Panc1 (cell line): ENCODE data around the gene MSRB1. TPM values are rescaled to one million over a fixed set of nuclear protein-coding genes. Genes with fewer than 3 reads are reported as not detected.

ENCODE experiments used
- ATAC-seq: fragments of 200-7000 bp; cut with Tn5 transposase; 2 replicates; pipeline ENCODE4 v1.9.1; 2020; ENCODE audit warnings: mild to moderate bottlenecking, moderate library complexity
- BruUV-seq: library from RNA; stranded (reverse); fragments of 400-500 nt; replicated peaks from 2 replicates; lab custom pipeline; 2021; lab: Mats Ljungman, UMichigan
- CTCF ChIA-PET: fragments of 300-600 bp; sonication (Branson Sonifier 250); formaldehyde crosslinking; loops from one replicate; lab custom pipeline; 2022; ENCODE audit warnings: antibody characterized with exemption; lab: Charles Lee
- POLR2A ChIA-PET: fragments of 300-600 bp; sonication (Branson Sonifier 250); formaldehyde crosslinking; loops from one replicate; lab custom pipeline; 2022; ENCODE audit warnings: antibody characterized with exemption; lab: Charles Lee
- DNase-seq: peaks from one replicate; pipeline ENCODE4 v3.0.0-alpha.2; 2010; ENCODE audit warnings: low read depth, low spot score
- H3K27ac ChIP-seq: 2 replicates; pipeline ENCODE4 v1.5.1; 2011; ENCODE audit warnings: mild to moderate bottlenecking, low read length, inconsistent platforms
- H3K27me3 ChIP-seq: fragments of 200-500 bp; sonication (Bioruptor generic); 2 replicates; pipeline ENCODE4 v1.6.0; 2014; ENCODE audit warnings: low read length, inconsistent platforms; ENCODE audit not compliant: control insufficient read depth, insufficient read depth
- H3K36me3 ChIP-seq: fragments of 200-500 bp; sonication (Bioruptor generic); 2 replicates; pipeline ENCODE4 v1.5.1; 2014; ENCODE audit warnings: inconsistent platforms, mild to moderate bottlenecking, low read length, moderate library complexity; ENCODE audit not compliant: control insufficient read depth, insufficient read depth
- H3K4me1 ChIP-seq: 2 replicates; pipeline ENCODE4 v1.5.1; 2011; ENCODE audit warnings: inconsistent platforms, mild to moderate bottlenecking, low read length, moderate library complexity; ENCODE audit not compliant: control insufficient read depth, insufficient read depth
- H3K4me3 ChIP-seq, 2 experiments: 2 replicates each; pipeline ENCODE4 v1.5.1; 2011 to 2012; ENCODE audit warnings: low read depth in 2 of 2, low read length in 2 of 2, mild to moderate bottlenecking in 2 of 2, inconsistent platforms in 1 of 2, moderate library complexity in 1 of 2
- H3K9me3 ChIP-seq: fragments of 200-500 bp; sonication (Bioruptor generic); 2 replicates; pipeline ENCODE4 v1.5.1; 2014; ENCODE audit warnings: low read depth, mild to moderate bottlenecking, inconsistent platforms, low read length, moderate library complexity; ENCODE audit not compliant: control insufficient read depth, insufficient read depth
- POLR2AphosphoS5 ChIP-seq: IDR thresholded peaks from 2 replicates; pipeline ENCODE4 v1.6.1; 2012; ENCODE audit warnings: mild to moderate bottlenecking, low read depth, low read length, moderate library complexity
- SIN3A ChIP-seq: IDR thresholded peaks from 2 replicates; pipeline ENCODE4 v1.6.1; 2012; ENCODE audit warnings: low read depth, mild to moderate bottlenecking, low read length, moderate library complexity, borderline replicate concordance; ENCODE audit not compliant: insufficient read depth
- TCF7L2 ChIP-seq: IDR thresholded peaks from 2 replicates; pipeline ENCODE4 v1.6.1; 2011; ENCODE audit warnings: mild to moderate bottlenecking, low read depth, low read length, inconsistent platforms
- in situ Hi-C: cut with HindIII; loops from 2 replicates; pipeline ENCODE4 v1.10.0; 2016; ENCODE audit warnings: low sequenced_read_pairs, low pct_unique_long_range_greater_than_20kb
- intact Hi-C: fragments of 100-400 bp; cut with micrococcal nuclease; formaldehyde crosslinking; loops from one replicate; pipeline ENCODE4 v1.10.0; 2022; ENCODE audit not compliant: unreplicated experiment
- total RNA-seq: library from RNA; stranded (reverse); gene quantifications from one replicate; pipeline ENCODE4 v1.2.1, GENCODE V29; 2021; ENCODE audit not compliant: unreplicated experiment
- TF ChIP-seq, protein P1 (sequence below): fragments of 450-650 bp; IDR thresholded peaks from 2 replicates; pipeline ENCODE4 v1.5.1; 2017; ENCODE audit warnings: mild to moderate bottlenecking
- TF ChIP-seq, protein P2 (sequence below), 2 experiments: IDR thresholded peaks; 2 replicates each; pipeline ENCODE4 v1.6.1; 2011 to 2012; ENCODE audit warnings: low read depth in 2 of 2, control low read depth in 1 of 2, low read length in 1 of 2, mild to moderate bottlenecking in 1 of 2, moderate library complexity in 1 of 2; ENCODE audit not compliant: insufficient read depth in 1 of 2

The MSRB1 gene
- total RNA-seq, 1 experiment from 2014 or later, result 25.3 TPM

DNA sequence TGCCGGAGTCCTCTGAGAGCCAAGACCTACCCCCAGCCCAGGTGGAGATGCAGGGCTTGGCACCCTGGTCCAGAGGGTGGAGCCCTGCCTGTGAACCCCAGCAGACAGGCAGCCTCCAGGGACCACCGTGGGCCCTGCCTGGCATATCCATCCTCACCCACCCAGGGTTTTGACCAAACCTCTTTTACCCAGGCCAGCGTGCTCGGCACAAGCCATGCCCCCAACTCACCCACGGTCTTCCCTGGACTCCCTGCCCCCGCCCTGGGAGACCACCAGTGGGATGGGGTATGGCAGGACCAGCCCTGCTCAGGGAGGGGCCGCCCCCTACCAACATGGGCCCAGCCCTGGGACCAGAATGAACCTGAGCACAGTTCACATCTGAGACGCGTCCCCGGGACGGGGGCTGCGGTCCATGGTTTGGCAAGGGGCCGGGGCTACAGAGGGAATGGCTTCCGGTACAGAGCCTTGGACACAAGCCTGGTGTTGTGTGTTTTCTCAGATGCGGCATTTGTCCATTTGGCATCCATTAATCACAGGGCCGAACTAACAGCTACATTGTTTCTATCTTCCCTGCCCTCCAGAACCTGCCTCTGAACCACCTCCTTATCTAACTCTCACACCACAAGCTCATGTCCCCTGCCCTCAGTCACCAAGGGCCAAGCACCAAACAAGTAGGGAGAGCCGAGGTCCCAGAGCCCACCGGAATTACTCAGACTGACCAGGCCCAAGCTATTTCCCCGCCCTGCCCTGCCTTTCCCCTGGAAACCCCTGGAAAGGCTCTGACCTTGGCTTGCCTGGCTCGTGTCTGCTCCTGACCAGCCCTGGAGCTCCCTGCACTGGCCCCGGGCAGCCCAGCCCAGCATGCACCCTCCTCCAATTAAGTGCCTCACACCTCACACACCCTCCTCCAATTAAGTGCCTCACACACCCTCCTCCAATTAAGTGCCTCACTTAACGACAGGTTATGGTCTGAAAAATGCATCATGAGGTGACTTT lies 38.9 kb downstream of the MSRB1 start:
- POLR2A ChIA-PET, result no interaction called here
- in situ Hi-C loops (no loop called here), intact Hi-C loops (no loop called here)
- CTCF ChIA-PET, result no interaction called here
- no peaks in the 10 kb centered on the region for H3K27me3 ChIP-seq
- ATAC-seq (no peak), DNase-seq (no peak)
- no TSS peak for BruUV-seq
- H3K4me3 ChIP-seq, result no peak overlapping the region
- TF ChIP-seq POLR2AphosphoS5, result no peak
- TF ChIP-seq TCF7L2, result no peak
- TF ChIP-seq, protein P1, sequence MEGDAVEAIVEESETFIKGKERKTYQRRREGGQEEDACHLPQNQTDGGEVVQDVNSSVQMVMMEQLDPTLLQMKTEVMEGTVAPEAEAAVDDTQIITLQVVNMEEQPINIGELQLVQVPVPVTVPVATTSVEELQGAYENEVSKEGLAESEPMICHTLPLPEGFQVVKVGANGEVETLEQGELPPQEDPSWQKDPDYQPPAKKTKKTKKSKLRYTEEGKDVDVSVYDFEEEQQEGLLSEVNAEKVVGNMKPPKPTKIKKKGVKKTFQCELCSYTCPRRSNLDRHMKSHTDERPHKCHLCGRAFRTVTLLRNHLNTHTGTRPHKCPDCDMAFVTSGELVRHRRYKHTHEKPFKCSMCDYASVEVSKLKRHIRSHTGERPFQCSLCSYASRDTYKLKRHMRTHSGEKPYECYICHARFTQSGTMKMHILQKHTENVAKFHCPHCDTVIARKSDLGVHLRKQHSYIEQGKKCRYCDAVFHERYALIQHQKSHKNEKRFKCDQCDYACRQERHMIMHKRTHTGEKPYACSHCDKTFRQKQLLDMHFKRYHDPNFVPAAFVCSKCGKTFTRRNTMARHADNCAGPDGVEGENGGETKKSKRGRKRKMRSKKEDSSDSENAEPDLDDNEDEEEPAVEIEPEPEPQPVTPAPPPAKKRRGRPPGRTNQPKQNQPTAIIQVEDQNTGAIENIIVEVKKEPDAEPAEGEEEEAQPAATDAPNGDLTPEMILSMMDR, result no peak
- TF ChIP-seq, protein P2, sequence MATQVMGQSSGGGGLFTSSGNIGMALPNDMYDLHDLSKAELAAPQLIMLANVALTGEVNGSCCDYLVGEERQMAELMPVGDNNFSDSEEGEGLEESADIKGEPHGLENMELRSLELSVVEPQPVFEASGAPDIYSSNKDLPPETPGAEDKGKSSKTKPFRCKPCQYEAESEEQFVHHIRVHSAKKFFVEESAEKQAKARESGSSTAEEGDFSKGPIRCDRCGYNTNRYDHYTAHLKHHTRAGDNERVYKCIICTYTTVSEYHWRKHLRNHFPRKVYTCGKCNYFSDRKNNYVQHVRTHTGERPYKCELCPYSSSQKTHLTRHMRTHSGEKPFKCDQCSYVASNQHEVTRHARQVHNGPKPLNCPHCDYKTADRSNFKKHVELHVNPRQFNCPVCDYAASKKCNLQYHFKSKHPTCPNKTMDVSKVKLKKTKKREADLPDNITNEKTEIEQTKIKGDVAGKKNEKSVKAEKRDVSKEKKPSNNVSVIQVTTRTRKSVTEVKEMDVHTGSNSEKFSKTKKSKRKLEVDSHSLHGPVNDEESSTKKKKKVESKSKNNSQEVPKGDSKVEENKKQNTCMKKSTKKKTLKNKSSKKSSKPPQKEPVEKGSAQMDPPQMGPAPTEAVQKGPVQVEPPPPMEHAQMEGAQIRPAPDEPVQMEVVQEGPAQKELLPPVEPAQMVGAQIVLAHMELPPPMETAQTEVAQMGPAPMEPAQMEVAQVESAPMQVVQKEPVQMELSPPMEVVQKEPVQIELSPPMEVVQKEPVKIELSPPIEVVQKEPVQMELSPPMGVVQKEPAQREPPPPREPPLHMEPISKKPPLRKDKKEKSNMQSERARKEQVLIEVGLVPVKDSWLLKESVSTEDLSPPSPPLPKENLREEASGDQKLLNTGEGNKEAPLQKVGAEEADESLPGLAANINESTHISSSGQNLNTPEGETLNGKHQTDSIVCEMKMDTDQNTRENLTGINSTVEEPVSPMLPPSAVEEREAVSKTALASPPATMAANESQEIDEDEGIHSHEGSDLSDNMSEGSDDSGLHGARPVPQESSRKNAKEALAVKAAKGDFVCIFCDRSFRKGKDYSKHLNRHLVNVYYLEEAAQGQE (IDR thresholded peaks at IDR 0.05; ENCODE audit: insufficient read depth in 1 of 2, low read depth in 2 of 2, low read length in 1 of 2), result no peak
- no peak for TF ChIP-seq SIN3A
- H3K9me3 ChIP-seq, result no peaks in the 10 kb centered on the region
- no peaks in the 10 kb centered on the region for H3K36me3 ChIP-seq
- no peaks in the 10 kb centered on the region for H3K4me1 ChIP-seq
- no peak overlapping the region for H3K27ac ChIP-seq

DNA sequence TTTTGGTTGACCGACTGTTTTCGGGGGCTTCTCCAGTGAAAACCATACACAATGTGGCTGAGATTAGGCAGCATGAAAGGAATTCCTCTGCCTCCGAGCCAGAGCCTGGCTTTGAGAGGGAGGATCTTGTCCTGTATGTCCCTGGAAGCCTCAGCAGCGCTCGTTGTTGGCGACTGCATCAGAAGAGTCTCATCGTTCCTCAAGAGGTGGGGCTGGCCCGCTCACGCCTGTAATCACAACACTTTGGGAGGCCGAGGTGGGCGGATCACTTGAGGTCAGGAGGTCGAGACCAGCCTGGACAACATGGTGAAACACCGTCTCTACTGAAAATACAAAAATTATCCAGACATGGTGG lies 39.8 kb downstream of the MSRB1 start:
- no peaks in the 10 kb centered on the region for H3K27me3 ChIP-seq
- no peak for ATAC-seq
- TF ChIP-seq TCF7L2 (no peak), POLR2AphosphoS5 (no peak), SIN3A (no peak)
- TF ChIP-seq, protein P2 (IDR thresholded peaks at IDR 0.05; ENCODE audit: insufficient read depth in 1 of 2, low read depth in 2 of 2, low read length in 1 of 2), result no peak
- TF ChIP-seq, protein P1, result no peak
- no TSS peak for BruUV-seq
- no peaks in the 10 kb centered on the region for H3K36me3 ChIP-seq
- H3K9me3 ChIP-seq, result no peaks in the 10 kb centered on the region
- in situ Hi-C loops, result no loop called here
- intact Hi-C loops, result no loop called here
- ChIA-PET POLR2A (no interaction called here), CTCF (no interaction called here)
- H3K27ac ChIP-seq, result no peak overlapping the region
- DNase-seq, result no peak
- no peaks in the 10 kb centered on the region for H3K4me1 ChIP-seq
- H3K4me3 ChIP-seq, result no peak overlapping the region
